HTR-8/SVneo (cell line): ENCODE data around the gene DNAJC8.

Source experiments
- DNase-seq: peaks from one replicate; pipeline ENCODE4 v3.0.0; 2011; ENCODE audit warnings: low spot score, mixed read lengths; ENCODE audit not compliant: insufficient read length
- FAIRE-seq: peaks from 2 replicates; lab custom pipeline; 2011; peaks lifted over from hg19 to GRCh38; lab: Jason Lieb, UNC

The DNAJC8 gene

DNA sequence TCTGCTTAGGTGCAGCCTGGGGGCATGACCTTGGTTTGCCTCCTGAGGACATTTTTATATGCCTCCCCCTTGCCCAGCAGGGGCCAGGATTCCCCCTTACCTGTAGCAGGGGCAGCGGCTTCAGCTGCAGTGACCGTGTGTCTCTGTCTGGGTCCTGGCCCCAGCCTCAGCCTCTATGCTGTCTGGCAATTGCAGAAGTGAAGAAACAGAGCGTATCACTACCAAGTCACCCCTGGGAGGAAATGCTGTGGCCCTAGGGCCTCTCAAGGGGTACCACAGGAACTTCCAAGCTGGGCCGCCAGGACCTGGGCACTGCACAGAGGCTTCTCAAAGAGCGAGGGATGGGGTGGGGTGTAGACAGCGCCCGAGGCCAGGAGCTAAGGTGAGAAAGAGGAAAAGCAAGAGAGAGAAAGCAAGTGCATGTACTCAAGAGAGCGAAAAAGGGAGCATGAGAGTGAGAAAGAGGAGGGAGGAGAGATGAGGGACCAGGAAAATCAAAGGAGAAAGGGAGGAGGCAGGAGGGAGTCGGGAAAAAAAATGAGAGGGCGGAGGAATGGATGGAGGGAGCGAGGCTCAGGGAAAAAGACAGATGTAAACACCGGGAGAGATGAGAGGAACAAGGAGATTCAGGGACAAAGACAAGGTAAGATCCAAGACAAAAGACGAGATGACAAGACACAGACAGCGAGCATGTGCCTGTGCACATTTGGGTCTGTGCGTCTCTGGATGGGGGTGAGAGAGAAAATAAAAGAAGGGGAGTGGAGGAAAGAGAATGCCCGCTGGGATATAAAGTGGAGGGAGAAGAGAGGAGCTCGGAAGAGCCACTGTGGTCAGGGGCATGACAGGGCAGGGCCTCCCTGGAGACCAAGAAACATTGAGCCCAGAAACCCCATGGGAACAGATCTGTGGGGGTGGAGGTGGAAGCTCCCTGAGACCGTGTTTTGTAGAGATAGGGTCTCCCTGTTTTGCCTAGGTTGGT is 56.0 kb downstream of the DNAJC8 start, which contains the start of gene PTAFR:
Gene PTAFR (minus strand): TSS at position 199 of the 979 bp plus-strand sequence. CDS start 25,669 bp downstream, outside the sequence.
- no peak for FAIRE-seq
- no peak for DNase-seq

GRCh38 chr1:28175955-28176485 is 56.8 kb downstream of the DNAJC8 start:
- FAIRE-seq (no peak), DNase-seq (no peak)

DNA sequence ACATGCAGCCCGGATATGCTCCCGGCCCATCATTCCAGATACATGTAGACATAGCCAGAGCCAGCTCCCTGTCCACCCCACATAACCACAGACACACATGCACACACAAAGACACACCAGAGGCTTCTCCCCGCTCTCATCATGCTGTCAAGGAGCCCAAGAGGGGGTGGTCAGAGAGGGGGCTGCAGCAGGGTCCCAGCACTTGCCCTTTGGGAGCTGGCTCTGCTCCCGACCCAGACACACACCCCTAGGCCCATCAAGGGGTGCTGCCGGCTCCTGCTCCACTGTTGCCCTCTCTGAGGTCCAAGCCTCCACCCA is 58.9 kb downstream of the DNAJC8 start:
- DNase-seq, result no peak
- no peak for FAIRE-seq

GRCh38 chr1:28173151-28173979 is 59.5 kb downstream of the DNAJC8 start:
- no peak for FAIRE-seq
- no peak for DNase-seq

DNA sequence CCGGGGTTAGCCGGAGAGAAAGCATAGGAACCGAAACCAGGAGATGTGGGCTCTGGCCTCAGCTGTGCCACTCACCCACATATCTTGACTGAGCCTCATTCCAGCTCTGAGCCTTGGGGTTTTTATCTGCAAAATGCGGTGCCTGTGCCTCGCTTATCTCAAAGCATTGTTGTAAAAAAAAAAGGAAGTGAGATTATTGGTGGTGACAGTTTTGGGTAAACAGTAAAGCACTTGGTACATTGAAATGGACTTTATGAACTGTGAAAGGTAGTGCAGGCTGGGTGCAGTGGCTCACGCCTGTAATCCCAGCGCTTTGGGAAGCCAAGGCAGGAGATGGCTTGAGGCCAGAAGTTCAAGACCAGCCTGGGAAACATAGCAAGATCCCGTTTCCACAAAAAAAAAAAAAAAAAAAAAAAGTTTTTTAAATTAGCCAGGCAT is 60.1 kb downstream of the DNAJC8 start:
- no peak for DNase-seq
- FAIRE-seq, result no peak

DNA sequence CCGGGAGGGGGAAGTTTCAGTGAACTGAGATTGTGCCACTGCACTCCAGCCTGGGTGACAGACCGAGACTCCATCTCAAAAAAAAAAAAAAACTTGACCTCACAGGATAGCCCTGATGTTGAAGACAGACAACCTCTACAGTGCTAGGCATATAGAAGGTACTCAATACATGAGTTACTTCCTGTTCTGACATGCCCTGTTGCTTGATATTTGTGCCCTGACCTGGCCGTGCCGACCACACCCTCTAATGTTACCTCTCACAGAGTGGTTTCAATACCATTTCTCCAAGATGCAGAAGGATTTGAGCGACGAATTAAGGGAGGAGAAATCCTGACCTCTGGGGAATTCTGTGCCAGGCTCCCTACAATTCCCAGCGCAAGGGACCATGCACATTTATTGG is 61.6 kb downstream of the DNAJC8 start:
- DNase-seq (no peak), FAIRE-seq (no peak)

DNA sequence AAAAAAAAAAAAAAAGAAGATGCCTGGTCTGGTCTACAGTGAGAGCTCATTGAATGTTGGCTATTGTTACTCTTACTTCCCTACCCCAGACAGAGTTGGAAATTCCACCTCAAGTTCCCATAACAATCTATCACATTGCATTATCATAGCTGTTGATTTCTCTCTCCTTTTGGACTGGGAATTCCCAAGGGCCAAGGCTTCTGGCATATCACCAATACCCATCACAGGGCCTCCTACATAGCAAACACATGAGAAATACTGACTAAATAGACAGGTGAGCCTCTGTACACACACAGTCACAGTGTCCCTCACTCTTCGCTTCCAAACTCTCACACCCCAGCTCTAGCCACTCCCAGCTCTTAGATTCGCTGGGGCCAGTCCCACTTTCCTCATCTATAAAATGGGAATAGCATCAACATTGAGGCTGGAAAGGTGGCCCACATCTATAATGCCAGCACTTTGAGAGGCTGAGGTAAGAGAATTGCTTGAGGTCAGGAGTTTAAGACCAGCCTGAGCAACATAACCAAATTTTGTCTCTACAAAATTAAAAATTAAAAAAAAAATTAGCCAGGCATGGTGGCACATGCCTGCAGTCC is 62.7 kb downstream of the DNAJC8 start:
- FAIRE-seq, result no peak

GRCh38 chr1:28163496-28164161 is 69.2 kb downstream of the DNAJC8 start:
- no peak for FAIRE-seq
- no peak for DNase-seq

More for the DNA sequence above, 62.7 kb downstream of the DNAJC8 start:
- no peak for DNase-seq

DNA sequence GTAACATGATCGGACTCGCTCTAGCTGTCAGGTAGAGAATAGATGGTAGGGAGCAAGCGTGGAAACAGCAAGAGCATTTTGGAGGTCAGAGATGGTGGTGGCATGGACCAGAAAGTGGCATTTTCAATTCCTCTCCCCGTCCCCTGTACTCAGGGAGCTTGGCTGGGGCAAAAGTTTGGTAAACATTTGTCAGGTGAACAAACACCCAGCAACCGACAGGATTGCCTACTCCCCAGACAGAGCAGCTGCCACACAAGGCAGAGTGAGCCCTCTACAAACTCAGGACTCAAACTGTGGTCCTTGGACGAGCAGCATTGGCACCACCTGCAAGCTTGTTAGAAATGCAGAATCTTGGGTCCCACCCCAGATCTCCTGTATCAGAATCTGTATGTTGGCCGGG is 70.7 kb downstream of the DNAJC8 start:
- no peak for DNase-seq
- FAIRE-seq, result no peak

- FAIRE-seq, result no peak
- no peak for DNase-seq
These were observed 71.1 kb downstream of the DNAJC8 start for GRCh38 chr1:28161751-28162150.

- DNase-seq (no peak), FAIRE-seq (no peak)
These were observed 72.0 kb downstream of the DNAJC8 start for GRCh38 chr1:28160782-28161266.

GRCh38 chr1:28159680-28160079 is 73.1 kb downstream of the DNAJC8 start:
- DNase-seq (no peak), FAIRE-seq (no peak)

DNA sequence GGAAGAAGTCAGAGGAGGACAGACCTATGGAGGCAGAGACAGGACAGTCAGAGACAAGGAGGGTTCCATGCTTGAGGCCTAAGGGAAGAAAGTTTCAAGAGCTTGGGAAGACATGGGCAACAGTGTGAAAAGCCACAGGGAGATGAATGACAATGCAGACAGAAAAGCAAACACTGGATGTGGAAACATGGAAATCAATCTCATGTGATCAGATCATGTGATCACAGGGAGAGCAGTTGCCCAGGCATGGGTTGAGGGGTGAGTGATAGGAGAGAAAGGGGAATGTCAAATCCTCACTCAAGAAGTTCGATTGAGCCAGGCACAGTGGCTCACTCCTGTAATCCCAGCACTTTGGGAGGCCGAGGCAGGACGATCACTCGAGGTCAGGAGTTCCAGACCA is 73.6 kb downstream of the DNAJC8 start:
- FAIRE-seq (no peak), DNase-seq (no peak)

- FAIRE-seq (no peak), DNase-seq (no peak)
These were observed 74.9 kb downstream of the DNAJC8 start for GRCh38 chr1:28157894-28158293.

DNA sequence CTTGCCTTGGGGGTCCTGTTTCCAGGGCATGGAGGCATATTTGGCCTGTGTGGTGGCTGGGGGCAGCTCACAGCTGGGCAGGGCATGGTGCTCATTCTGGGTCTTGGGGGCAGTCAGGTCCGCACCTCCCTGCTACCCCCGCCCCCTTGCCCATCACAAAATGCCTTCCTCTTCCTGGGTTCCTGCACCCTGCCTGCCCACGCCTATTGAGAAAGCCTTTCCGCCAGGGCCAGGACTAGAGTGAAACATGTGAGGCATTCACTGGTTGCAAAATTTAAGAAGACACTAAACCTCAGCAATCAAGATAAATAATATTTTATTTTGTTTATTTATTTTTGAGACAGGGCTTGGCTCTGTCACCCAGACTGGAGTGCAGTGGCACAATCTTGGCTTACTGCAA is 76.0 kb downstream of the DNAJC8 start:
- DNase-seq, result no peak
- no peak for FAIRE-seq

- FAIRE-seq (no peak), DNase-seq (no peak)
These were observed 77.2 kb downstream of the DNAJC8 start for GRCh38 chr1:28155628-28156027.

GRCh38 chr1:28154078-28154594 is 78.7 kb downstream of the DNAJC8 start:
- no peak for DNase-seq
- no peak for FAIRE-seq
